Measurements from ENCODE around the gene FGB.
"Not testable (repeated sequence)": the region's sequence is repeated elsewhere in the genome, so short reads cannot be mapped to it uniquely, and the experiment has no call there.

The FGB gene

DNA sequence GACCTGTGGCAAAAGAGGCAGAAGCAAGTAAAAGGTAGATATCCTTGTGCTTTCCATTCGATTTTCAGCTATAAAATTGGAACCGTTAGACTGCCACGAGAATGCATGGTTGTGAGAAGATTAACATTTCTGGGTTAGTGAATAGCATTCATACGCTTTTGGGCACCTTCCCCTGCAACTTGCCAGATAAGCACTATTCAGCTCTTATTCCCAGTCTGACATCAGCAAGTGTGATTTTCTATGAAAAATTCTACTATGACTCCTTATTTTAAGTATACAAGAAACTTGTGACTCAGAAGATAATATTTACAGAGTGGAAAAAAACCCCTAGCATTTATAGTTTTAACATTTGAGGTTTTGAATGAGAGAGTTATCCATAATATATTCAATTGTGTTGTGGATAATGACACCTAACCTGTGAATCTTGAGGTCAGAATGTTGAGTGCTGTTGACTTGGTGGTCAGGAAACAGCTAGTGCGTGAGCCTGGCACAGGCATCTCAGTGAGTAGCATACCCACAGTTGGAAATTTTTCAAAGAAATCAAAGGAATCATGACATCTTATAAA, 3.9 kb downstream of the FGB start:
- no peak for DNase-seq

GRCh38 chr4:154569028-154569427, 6.2 kb downstream of the FGB start:
- DNase-seq: no peak

DNA sequence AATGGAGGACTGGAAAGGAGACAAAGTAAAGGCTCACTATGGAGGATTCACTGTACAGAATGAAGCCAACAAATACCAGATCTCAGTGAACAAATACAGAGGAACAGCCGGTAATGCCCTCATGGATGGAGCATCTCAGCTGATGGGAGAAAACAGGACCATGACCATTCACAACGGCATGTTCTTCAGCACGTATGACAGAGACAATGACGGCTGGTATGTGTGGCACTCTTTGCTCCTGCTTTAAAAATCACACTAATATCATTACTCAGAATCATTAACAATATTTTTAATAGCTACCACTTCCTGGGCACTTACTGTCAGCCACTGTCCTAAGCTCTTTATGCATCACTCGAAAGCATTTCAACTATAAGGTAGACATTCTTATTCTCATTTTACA, 6.8 kb downstream of the FGB start:
- no peak for DNase-seq

DNA sequence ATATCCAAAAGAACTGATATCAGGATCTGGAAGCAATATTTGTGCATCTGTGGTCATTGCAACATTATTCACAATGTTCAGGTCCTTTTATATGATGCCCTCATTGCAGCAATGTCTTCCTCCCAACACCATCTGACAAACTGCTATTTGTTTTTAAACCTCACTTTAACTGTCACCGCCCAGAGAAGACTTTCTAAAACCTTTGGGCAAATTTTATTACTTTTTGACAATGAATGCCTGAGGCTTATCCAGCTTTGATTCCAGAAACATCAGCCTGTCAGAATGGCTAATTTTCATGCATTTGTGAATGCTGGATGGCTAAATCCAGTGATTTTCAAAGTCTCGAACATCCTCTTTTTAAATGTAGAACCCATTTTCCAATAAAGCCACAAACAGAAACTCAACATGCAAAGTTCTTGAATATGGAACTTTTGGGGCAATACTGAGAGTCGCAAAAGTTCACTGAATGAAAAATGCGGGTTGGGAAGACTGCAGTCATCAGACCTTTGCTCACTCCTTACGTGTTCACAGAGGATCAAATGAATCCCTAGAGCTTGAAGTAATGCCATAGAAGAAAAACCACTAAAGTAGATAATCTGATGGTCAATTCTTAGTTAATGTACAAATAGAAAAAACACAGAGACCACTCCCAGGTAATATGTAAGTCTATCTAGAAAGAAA, 10.5 kb downstream of the FGB start:
- no peak for DNase-seq

DNA sequence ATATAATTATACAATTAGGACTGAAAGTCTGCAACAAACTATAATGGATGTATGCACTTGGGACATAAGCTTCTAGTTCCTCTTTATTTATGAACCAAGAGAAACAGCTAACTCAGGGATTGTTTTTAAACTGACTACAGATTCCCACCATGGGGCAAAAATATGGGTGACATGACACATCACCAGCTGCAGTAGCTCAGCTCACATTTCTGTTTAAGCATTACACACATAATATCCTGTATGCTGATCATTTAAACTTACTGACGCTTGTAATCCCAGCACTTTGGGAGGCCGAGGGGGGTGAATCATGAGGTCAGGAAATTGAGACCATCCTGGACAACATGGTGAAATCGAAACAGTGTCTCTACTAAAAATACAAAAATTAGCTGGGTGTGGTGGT, 11.5 kb downstream of the FGB start:
- DNase-seq: no peak

- DNase-seq: no peak
These were observed 14.5 kb downstream of the FGB start for GRCh38 chr4:154577324-154577723.

GRCh38 chr4:154578919-154579318, 16.1 kb downstream of the FGB start:
- no peak for DNase-seq

- no peak for DNase-seq
These were observed 17.1 kb downstream of the FGB start for GRCh38 chr4:154579927-154580326.

DNA sequence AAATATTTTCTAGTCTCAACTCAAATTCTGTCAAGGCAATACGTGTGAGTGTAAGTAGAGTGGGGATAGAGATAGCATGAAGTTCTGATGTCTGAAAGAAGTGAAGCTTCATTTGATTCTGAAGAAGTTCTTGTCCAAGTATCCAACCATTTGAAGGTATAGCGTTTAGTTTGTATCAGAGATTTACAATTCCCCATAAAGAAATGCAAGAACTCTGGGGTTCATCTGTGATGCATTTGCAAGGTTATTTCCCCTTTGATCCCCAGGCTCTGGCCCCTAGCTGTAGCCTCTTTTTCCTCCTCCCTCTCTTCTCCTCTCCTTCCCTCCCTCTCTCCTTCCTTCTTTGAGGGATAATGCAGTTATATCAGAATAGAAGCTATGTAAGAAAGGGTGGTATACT, 19.9 kb downstream of the FGB start:
- DNase-seq: no peak

DNA sequence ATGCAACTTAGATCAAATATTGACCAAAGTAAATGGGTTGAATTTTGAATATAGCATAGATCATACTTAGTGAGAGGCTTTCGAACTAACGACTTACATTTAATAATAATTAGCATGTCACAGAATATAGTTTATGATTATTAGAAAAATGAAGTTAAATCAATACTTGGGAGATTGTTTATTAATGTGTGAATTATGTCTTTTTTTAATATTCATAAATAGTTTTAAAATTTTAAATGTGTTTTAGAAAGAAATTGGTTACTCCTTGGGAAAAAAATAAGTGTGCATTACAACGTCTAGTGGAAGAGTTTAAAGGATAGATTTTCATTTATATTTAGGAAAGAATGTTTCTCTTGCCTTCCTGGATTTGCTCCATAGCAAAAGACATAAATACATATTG, 20.4 kb downstream of the FGB start:
- DNase-seq: no peak

DNA sequence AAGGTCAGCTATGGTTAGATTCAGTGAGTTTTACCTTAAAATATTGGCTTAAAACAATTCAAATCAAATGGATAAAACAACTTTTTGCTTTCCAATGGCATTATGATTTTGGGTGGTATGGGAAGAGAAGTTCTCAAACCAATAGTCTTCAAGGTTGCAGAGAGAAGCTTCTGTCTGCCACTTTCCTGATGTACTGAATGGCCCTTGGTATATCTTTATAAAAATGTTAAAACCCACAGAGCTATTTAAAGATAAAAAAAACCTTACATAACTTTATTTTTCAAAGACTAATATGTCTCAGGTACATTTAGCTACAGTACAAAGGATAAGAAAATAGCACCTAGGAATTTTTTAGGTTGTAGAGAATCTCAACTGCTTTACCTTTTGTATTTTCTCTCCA, 20.9 kb downstream of the FGB start:
- no peak for DNase-seq

DNA sequence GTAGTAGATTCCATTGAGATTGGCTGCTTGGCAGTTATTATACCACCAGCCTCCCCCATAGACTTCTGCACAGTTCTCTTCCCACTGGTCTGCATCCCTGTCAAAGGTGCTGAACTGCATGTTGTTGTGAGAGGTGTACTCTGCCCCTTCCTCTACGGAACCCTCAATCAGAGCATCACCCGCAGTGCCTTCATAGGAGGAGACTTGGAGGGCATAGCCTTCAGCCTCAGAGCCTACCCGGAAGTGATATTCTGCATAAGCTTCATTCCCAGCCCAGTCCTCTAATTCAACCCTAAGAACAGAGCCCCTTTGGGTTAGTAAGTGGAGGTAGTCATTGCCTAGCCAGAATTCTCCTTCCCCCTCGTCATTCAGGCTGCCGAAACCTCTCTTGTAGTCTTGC, 21.4 kb downstream of the FGB start:
- no peak for DNase-seq

DNA sequence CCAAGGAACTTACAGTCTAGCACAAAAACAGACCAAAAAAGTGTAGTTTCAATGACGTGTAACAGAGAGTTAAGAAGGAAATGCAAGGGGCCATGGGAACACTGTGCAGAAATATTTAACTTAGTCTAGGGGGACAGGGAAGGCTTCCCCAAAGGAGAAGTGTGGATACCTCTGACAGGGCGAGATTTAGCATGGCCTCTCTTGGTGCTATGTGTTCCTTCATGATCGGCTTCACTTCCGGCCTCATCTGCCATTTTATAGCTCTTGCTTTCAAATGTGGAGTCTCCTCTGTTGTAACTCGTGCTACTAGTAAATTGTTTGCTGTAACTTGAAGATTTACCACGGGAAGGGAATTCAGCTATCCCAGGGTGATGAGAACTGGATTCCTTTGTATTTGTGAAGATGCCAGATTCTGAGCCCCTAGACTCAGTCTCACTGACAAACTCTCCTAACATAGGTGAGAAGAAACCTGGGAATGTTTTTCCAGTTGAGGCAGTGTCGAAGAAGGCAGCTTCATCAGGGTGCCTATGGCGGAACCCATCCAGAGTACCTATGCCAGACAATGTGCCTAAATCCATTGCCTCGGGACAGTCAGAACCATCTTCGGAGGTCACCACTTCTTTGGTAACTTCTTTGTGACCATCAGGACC, 22.7 kb downstream of the FGB start:
- DNase-seq: no peak

- DNase-seq: no peak
These were observed 23.7 kb downstream of the FGB start for GRCh38 chr4:154586296-154587033.

DNA sequence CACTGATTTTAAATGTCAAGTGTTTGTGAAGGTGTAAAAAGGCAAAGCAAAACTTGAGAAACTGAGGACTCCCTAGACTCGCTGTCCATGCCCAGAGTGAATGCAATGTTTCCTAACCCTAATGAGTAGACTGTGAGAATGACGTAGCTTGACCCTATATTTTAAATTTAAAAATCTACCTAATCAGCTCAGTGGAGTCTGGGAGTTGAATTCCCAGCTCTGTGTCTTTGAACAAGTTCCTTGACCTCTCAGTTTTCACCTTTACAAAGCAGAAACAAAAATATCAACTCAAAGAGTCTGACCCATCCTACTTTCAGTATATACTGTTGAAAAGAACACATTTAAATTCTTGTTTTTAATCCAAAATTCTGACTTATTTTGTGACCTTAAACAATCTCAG, 25.4 kb downstream of the FGB start:
- DNase-seq: no peak

- DNase-seq: no peak
These were observed 26.7 kb downstream of the FGB start for GRCh38 chr4:154589296-154590197.

DNA sequence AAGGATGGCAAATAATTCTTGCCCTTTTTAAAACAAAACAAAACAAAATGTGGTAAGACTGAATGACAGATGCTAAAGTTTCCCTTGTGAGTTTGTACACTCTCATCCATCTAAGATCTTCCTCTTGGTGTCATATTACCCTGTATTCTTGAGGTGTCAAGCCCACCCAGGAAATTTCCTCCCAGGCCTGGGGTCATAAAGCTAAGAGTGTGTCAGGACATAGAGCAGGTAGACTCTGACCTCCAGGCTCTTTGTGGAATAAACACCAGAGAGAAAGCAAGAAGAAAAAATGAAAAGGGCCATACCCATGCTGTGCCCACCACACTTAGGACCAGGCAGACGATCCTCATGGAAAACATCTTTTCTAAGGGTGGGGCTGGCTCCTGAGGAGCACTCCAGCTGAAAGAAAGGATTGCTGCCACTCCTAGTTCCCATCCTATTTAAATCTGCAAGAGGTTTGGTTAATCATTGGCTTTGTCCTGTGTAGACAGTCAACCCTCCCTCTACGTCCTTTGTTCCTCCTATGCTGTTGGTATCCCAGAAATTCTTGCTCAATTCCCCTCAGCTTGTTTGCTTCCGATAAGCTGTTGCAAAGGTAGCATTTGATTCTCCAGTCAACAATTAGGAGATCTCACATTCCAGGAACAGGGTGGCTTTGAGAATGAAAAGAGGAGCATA, 27.7 kb downstream of the FGB start, which contains the start of gene FGA:
FGA (minus strand) TSS at position 414 of the 678 bp plus-strand sequence; CDS start at position 359, 55 bp downstream.
- no peak for DNase-seq

DNA sequence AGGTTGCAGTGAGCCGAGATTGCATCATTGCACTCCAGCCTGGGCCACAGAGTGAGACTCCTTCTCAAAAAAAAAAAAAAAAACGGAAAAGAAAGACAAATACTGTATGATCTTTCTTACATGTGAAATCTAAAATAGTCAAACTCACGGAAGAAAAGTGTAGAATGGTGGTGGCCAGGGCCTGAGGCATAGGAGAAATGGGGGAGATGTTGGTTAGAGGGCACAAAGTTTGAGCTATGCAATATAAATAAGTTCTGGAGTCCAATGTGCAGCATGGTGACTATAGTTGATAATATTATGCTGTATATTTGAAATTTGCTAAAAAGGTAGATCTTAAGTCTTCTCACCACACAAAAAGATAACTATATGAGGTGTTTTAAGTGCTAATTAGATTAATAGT, 29.1 kb downstream of the FGB start:
- no peak for DNase-seq

GRCh38 chr4:154593868-154594267, 31.1 kb downstream of the FGB start:
- peak; percentile 54 for DNase-seq

GRCh38 chr4:154594343-154594742, 31.5 kb downstream of the FGB start:
- not testable (repeated sequence) for DNase-seq

DNA sequence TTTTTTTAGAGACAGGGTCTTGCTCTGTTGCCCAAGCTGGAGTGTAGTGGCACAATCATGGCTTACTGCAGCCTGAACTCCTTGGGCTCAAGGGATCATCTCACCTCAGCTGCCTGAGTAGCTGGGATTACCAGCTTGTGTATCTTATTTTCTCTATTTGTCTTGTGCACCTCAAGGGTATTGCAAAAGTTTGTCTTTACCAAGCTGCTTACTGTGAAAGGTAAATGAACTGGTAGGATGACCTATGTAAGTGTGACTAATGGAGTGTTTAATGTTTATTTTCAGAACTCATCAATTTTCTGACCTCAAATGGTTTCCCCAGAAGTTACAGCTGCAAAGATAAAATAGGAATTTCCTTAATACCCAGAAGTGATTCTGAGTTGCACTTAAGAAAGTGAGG, 33.0 kb downstream of the FGB start:
- DNase-seq: no peak

GRCh38 chr4:154597281-154597680, 34.5 kb downstream of the FGB start:
- not testable (repeated sequence) for DNase-seq

Measured in midbrain (tissue), 1 donor.